Measurements from ENCODE around the gene IL11RA.

The IL11RA gene

GRCh38 chr9:34633851-34634550 is 18.0 kb upstream of the IL11RA start:
- Histone ChIP-seq H3K79me2 (ENCODE audit: control insufficient read depth, low read length) (peaks cover 22% of the 10 kb centered on the region), H4K20me1 (ENCODE audit: control insufficient read depth, insufficient read depth, low read depth, low read length) (no peaks in the 10 kb centered on the region), H3K9me3 (ENCODE audit: control insufficient read depth, insufficient read depth, low read length) (no peaks in the 10 kb centered on the region), H3K9me2 (replicated peaks; ENCODE audit: control insufficient read depth, low read length) (no peaks in the 10 kb centered on the region), H3F3A (ENCODE audit: control insufficient read depth, insufficient read depth) (peaks cover 3% of the 10 kb centered on the region; the same call in 1 of the 2 replicates), H3K4me2 (ENCODE audit: low read length) (no peak overlapping the region), H3K27ac (ENCODE audit: low read depth, low read length) (no peak overlapping the region), H3K4me3 (ENCODE audit: low read length) (no peak overlapping the region), H3K4me1 (ENCODE audit: control insufficient read depth, low read length) (peaks cover 27% of the 10 kb centered on the region), H3K27me3 (ENCODE audit: control insufficient read depth, low read length) (peaks cover 16% of the 10 kb centered on the region), H3K36me3 (ENCODE audit: control insufficient read depth, low read length) (peaks cover 15% of the 10 kb centered on the region; the same call in 1 of the 2 replicates)
- TF ChIP-seq EZH2phosphoT487 (IDR thresholded peaks at IDR 0.05; ENCODE audit: borderline replicate concordance, low read length) = no peak
- TF ChIP-seq CTCF (IDR thresholded peaks at IDR 0.05; ENCODE audit: low read depth, low read length, poor library complexity, severe bottlenecking) = peak; percentile 97

GRCh38 chr9:34634551-34635248 is 17.3 kb upstream of the IL11RA start:
- H3F3A ChIP-seq (ENCODE audit: control insufficient read depth, insufficient read depth) = peaks cover 3% of the 10 kb centered on the region; the same call in 1 of the 2 replicates
- H3K36me3 ChIP-seq (ENCODE audit: control insufficient read depth, low read length) = peaks cover 15% of the 10 kb centered on the region; the same call in 1 of the 2 replicates
- H3K27ac ChIP-seq (ENCODE audit: low read depth, low read length) = no peak overlapping the region
- no peaks in the 10 kb centered on the region for H3K9me3 ChIP-seq (ENCODE audit: control insufficient read depth, insufficient read depth, low read length)
- H3K4me3 ChIP-seq (ENCODE audit: low read length) = no peak overlapping the region
- H3K4me2 ChIP-seq (ENCODE audit: low read length) = no peak overlapping the region
- no peaks in the 10 kb centered on the region for H4K20me1 ChIP-seq (ENCODE audit: control insufficient read depth, insufficient read depth, low read depth, low read length)
- no peaks in the 10 kb centered on the region for H3K9me2 ChIP-seq (replicated peaks; ENCODE audit: control insufficient read depth, low read length)
- H3K4me1 ChIP-seq (ENCODE audit: control insufficient read depth, low read length) = peaks cover 23% of the 10 kb centered on the region
- peaks cover 22% of the 10 kb centered on the region for H3K79me2 ChIP-seq (ENCODE audit: control insufficient read depth, low read length)
- TF ChIP-seq EZH2phosphoT487 (IDR thresholded peaks at IDR 0.05; ENCODE audit: borderline replicate concordance, low read length) (no peak), CTCF (IDR thresholded peaks at IDR 0.05; ENCODE audit: low read depth, low read length, poor library complexity, severe bottlenecking) (no peak)
- H3K27me3 ChIP-seq (ENCODE audit: control insufficient read depth, low read length) = peaks cover 9% of the 10 kb centered on the region

- H3K9me2 ChIP-seq (replicated peaks; ENCODE audit: control insufficient read depth, low read length) = no peaks in the 10 kb centered on the region
- no peak overlapping the region; the same call in 1 of the 2 replicates for H3K4me3 ChIP-seq (ENCODE audit: low read length)
- peak overlapping the region; percentile 95 for H3K4me2 ChIP-seq (ENCODE audit: low read length)
- no peak overlapping the region for H3K27ac ChIP-seq (ENCODE audit: low read depth, low read length)
- H3K9me3 ChIP-seq (ENCODE audit: control insufficient read depth, insufficient read depth, low read length) = no peaks in the 10 kb centered on the region
- peaks cover under 1% of the 10 kb centered on the region; the same call in 1 of the 2 replicates for H3K27me3 ChIP-seq (ENCODE audit: control insufficient read depth, low read length)
- peaks cover 15% of the 10 kb centered on the region; the same call in 1 of the 2 replicates for H3K36me3 ChIP-seq (ENCODE audit: control insufficient read depth, low read length)
- no peaks in the 10 kb centered on the region for H4K20me1 ChIP-seq (ENCODE audit: control insufficient read depth, insufficient read depth, low read depth, low read length)
- TF ChIP-seq EZH2phosphoT487 (IDR thresholded peaks at IDR 0.05; ENCODE audit: borderline replicate concordance, low read length) (no peak), CTCF (IDR thresholded peaks at IDR 0.05; ENCODE audit: low read depth, low read length, poor library complexity, severe bottlenecking) (no peak)
- H3K4me1 ChIP-seq (ENCODE audit: control insufficient read depth, low read length) = peaks cover 23% of the 10 kb centered on the region
- H3F3A ChIP-seq (ENCODE audit: control insufficient read depth, insufficient read depth) = peaks cover 3% of the 10 kb centered on the region; the same call in 1 of the 2 replicates
- H3K79me2 ChIP-seq (ENCODE audit: control insufficient read depth, low read length) = peaks cover 22% of the 10 kb centered on the region
Observed at GRCh38 chr9:34635556-34635955, 16.4 kb upstream of the IL11RA start.

Measured in DOHH2 (cell line).